Measurements from ENCODE around the gene TENT5C. TPM values are rescaled to one million over a fixed set of nuclear protein-coding genes. Genes with fewer than 3 reads are reported as not detected.

The TENT5C gene
- total and polyA plus RNA-seq, 9 of the 15 experiments (the other 6 are each of a cell fraction or from before 2014, with no cell fraction given), result 1.8 to 7.7 (median 4.0) TPM

- TF ChIP-seq, protein P1, sequence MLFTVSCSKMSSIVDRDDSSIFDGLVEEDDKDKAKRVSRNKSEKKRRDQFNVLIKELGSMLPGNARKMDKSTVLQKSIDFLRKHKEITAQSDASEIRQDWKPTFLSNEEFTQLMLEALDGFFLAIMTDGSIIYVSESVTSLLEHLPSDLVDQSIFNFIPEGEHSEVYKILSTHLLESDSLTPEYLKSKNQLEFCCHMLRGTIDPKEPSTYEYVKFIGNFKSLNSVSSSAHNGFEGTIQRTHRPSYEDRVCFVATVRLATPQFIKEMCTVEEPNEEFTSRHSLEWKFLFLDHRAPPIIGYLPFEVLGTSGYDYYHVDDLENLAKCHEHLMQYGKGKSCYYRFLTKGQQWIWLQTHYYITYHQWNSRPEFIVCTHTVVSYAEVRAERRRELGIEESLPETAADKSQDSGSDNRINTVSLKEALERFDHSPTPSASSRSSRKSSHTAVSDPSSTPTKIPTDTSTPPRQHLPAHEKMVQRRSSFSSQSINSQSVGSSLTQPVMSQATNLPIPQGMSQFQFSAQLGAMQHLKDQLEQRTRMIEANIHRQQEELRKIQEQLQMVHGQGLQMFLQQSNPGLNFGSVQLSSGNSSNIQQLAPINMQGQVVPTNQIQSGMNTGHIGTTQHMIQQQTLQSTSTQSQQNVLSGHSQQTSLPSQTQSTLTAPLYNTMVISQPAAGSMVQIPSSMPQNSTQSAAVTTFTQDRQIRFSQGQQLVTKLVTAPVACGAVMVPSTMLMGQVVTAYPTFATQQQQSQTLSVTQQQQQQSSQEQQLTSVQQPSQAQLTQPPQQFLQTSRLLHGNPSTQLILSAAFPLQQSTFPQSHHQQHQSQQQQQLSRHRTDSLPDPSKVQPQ (CRISPR knock-in tag; IDR thresholded peaks at IDR 0.05; ENCODE audit: borderline replicate concordance), result no peak
- no peak for TF ChIP-seq ATF7 (IDR thresholded peaks at IDR 0.05)
- TF ChIP-seq, protein P2, sequence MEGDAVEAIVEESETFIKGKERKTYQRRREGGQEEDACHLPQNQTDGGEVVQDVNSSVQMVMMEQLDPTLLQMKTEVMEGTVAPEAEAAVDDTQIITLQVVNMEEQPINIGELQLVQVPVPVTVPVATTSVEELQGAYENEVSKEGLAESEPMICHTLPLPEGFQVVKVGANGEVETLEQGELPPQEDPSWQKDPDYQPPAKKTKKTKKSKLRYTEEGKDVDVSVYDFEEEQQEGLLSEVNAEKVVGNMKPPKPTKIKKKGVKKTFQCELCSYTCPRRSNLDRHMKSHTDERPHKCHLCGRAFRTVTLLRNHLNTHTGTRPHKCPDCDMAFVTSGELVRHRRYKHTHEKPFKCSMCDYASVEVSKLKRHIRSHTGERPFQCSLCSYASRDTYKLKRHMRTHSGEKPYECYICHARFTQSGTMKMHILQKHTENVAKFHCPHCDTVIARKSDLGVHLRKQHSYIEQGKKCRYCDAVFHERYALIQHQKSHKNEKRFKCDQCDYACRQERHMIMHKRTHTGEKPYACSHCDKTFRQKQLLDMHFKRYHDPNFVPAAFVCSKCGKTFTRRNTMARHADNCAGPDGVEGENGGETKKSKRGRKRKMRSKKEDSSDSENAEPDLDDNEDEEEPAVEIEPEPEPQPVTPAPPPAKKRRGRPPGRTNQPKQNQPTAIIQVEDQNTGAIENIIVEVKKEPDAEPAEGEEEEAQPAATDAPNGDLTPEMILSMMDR (IDR thresholded peaks at IDR 0.05 in 2 of 3, conservative IDR thresholded peaks at IDR 0.05 in 1 of 3; ENCODE audit: insufficient read depth in 2 of 3, low read depth in 1 of 3, low read length in 3 of 3), result peak in 1 of 3 experiments; percentile 21; a peak in 1 of 6 replicates
- peak; percentile 32; the same call in 1 of the 2 replicates for TF ChIP-seq SPI1 (IDR thresholded peaks at IDR 0.05; ENCODE audit: borderline replicate concordance, low read depth, low read length)
- TF ChIP-seq TBL1XR1 (IDR thresholded peaks at IDR 0.05; ENCODE audit: low read length in 2 of 2), result no peak
- TF ChIP-seq RBBP5 (IDR thresholded peaks at IDR 0.05; ENCODE audit: borderline replicate concordance, insufficient read depth, low read length, poor library complexity, severe bottlenecking), result no peak
- no peak for TF ChIP-seq BRCA1 (IDR thresholded peaks at IDR 0.05)
- no peak for TF ChIP-seq BRCA1 (CRISPR knock-in tag; IDR thresholded peaks at IDR 0.05)
- TF ChIP-seq PCBP1 (IDR thresholded peaks at IDR 0.05; ENCODE audit: low read depth, low read length, poor library complexity, severe bottlenecking), result no peak
- no peak for TF ChIP-seq MTF1 (CRISPR knock-in tag; IDR thresholded peaks at IDR 0.05; ENCODE audit: borderline replicate concordance)
- TF ChIP-seq SRSF9 (IDR thresholded peaks at IDR 0.05; ENCODE audit: borderline replicate concordance, low read depth, low read length), result no peak
- TF ChIP-seq KDM1A (IDR thresholded peaks at IDR 0.05), result peak in 1 of 2 experiments; percentile 6; a peak in 1 of 4 replicates
- TF ChIP-seq HLTF (IDR thresholded peaks at IDR 0.05), result no peak
- TF ChIP-seq BRD9 (IDR thresholded peaks at IDR 0.05; ENCODE audit: low read depth, partially characterized antibody), result no peak
- 0 out of 4 replicates have a peak, but pooled peaks of 1 of the 2 experiments have one; percentile 11 for TF ChIP-seq RAD21 (CRISPR knock-in tag; conservative IDR thresholded peaks at IDR 0.05 in 1 of 2, IDR thresholded peaks at IDR 0.05 in 1 of 2)
Observed at GRCh38 chr1:117636637-117637425, 31.0 kb downstream of the TENT5C start (continued).

All from K562 (cell line).